ENCODE results near the gene MAPK6. TPM values are rescaled to one million over a fixed set of nuclear protein-coding genes. Genes with fewer than 3 reads are reported as not detected.
A peak's percentile ranks its signal among the peaks of the same experiment; 100 is the strongest.

Gene MAPK6
- total RNA-seq, 2 experiments from 2014 or later = 48.5 to 49.8 TPM

- no peak overlapping the region for H3K27ac Mint-ChIP-seq
- POLR2A ChIA-PET = interaction anchor here (0.8 kb wide), 1 partner anchor 11 kb away, joined by 4 read pairs; no protein-coding TSS in a partner anchor
- no peaks in the 10 kb centered on the region for H3K4me1 Mint-ChIP-seq (ENCODE audit: low read depth)
- CTCF ChIA-PET = no interaction called here
- intact Hi-C loops (cut with DNase I, micrococcal nuclease) = no loop called here
- peak overlapping the region; percentile 23 for H3K4me3 Mint-ChIP-seq
- no peak for TF ChIP-seq CTCF (IDR thresholded peaks at IDR 0.05)
- H3K4me1 ChIP-seq (ENCODE audit: insufficient read depth, low read length) = peaks cover 14% of the 10 kb centered on the region
- H3K36me3 Mint-ChIP-seq (ENCODE audit: low read depth) = no peaks in the 10 kb centered on the region
- no peak for DNase-seq
- no peaks in the 10 kb centered on the region for H3K9me3 Mint-ChIP-seq
- ATAC-seq (ENCODE audit: poor library complexity) = no peak
- H3K9me3 ChIP-seq (ENCODE audit: control insufficient read depth in 1 of 2, insufficient read depth in 1 of 2, low read length in 2 of 2) = no peaks in the 10 kb centered on the region
- no peak overlapping the region for H3K4me3 ChIP-seq (ENCODE audit: low read length)
- peaks cover 9 to 13% of the 10 kb centered on the region in 2 experiments for H3K27me3 ChIP-seq (ENCODE audit: control insufficient read depth in 1 of 2, insufficient read depth in 2 of 2, low read length in 2 of 2)
- peaks cover 35% of the 10 kb centered on the region for H3K27me3 Mint-ChIP-seq
- H3K27ac ChIP-seq (ENCODE audit: low read depth in 1 of 2, low read length in 2 of 2) = no peak overlapping the region
- H3K36me3 ChIP-seq (ENCODE audit: insufficient read depth, low read length) = no peaks in the 10 kb centered on the region
Measured at GRCh38 chr15:52109559-52110451, 90.8 kb downstream of the MAPK6 start.

- POLR2A ChIA-PET = interaction anchor here (0.7 to 1.5 kb wide), 2 partner anchors 67 to 119 kb away, joined by 3 to 6 read pairs; no protein-coding TSS in a partner anchor
- no peak for DNase-seq
- peaks cover 13% of the 10 kb centered on the region for H3K4me1 Mint-ChIP-seq (ENCODE audit: low read depth)
- TF ChIP-seq CTCF (IDR thresholded peaks at IDR 0.05) = no peak
- H3K27me3 Mint-ChIP-seq = peaks cover 34% of the 10 kb centered on the region
- peak overlapping the region; percentile 55 for H3K4me3 ChIP-seq (ENCODE audit: low read length)
- no peak overlapping the region for H3K27ac ChIP-seq (ENCODE audit: low read depth in 1 of 2, low read length in 2 of 2)
- no peaks in the 10 kb centered on the region for H3K9me3 ChIP-seq (ENCODE audit: control insufficient read depth in 1 of 2, insufficient read depth in 1 of 2, low read length in 2 of 2)
- H3K9me3 Mint-ChIP-seq = no peaks in the 10 kb centered on the region
- H3K36me3 ChIP-seq (ENCODE audit: insufficient read depth, low read length) = no peaks in the 10 kb centered on the region
- intact Hi-C loops (cut with DNase I, micrococcal nuclease) = no loop called here
- no peaks in the 10 kb centered on the region for H3K36me3 Mint-ChIP-seq (ENCODE audit: low read depth)
- CTCF ChIA-PET = no interaction called here
- peaks cover 19% of the 10 kb centered on the region for H3K4me1 ChIP-seq (ENCODE audit: insufficient read depth, low read length)
- H3K27me3 ChIP-seq (ENCODE audit: control insufficient read depth in 1 of 2, insufficient read depth in 2 of 2, low read length in 2 of 2) = peaks cover 9 to 13% of the 10 kb centered on the region in 2 experiments
- peak overlapping the region; percentile 73 for H3K4me3 Mint-ChIP-seq
- no peak for ATAC-seq (ENCODE audit: poor library complexity)
- H3K27ac Mint-ChIP-seq = no peak overlapping the region
Measured at GRCh38 chr15:52111517-52112202, 92.6 kb downstream of the MAPK6 start.

- ATAC-seq (ENCODE audit: poor library complexity) = peak; percentile 89
- peaks cover 16% of the 10 kb centered on the region for H3K4me1 Mint-ChIP-seq (ENCODE audit: low read depth)
Measured at GRCh38 chr15:52112203-52112750, 93.3 kb downstream of the MAPK6 start.

More at GRCh38 chr15:52112203-52112750, 93.3 kb downstream of the MAPK6 start:
- Histone ChIP-seq H3K36me3 (ENCODE audit: insufficient read depth, low read length) (no peaks in the 10 kb centered on the region), H3K27me3 (ENCODE audit: control insufficient read depth in 1 of 2, insufficient read depth in 2 of 2, low read length in 2 of 2) (peaks cover 9 to 13% of the 10 kb centered on the region in 2 experiments), H3K4me1 (ENCODE audit: insufficient read depth, low read length) (peaks cover 19% of the 10 kb centered on the region), H3K27ac (ENCODE audit: low read depth in 1 of 2, low read length in 2 of 2) (no peak overlapping the region), H3K4me3 (ENCODE audit: low read length) (peak overlapping the region; percentile 55), H3K9me3 (ENCODE audit: control insufficient read depth in 1 of 2, insufficient read depth in 1 of 2, low read length in 2 of 2) (no peaks in the 10 kb centered on the region)
- ChIA-PET POLR2A (interaction anchor here (0.7 to 1.5 kb wide), 2 partner anchors 66 to 119 kb away, joined by 3 to 6 read pairs; no protein-coding TSS in a partner anchor), CTCF (no interaction called here)
- H3K4me3 Mint-ChIP-seq = peak overlapping the region; percentile 73
- no peaks in the 10 kb centered on the region for H3K9me3 Mint-ChIP-seq
- intact Hi-C loops (cut with DNase I, micrococcal nuclease) = no loop called here
- H3K36me3 Mint-ChIP-seq (ENCODE audit: low read depth) = no peaks in the 10 kb centered on the region
- H3K27ac Mint-ChIP-seq = no peak overlapping the region
- H3K27me3 Mint-ChIP-seq = peaks cover 29% of the 10 kb centered on the region
- peak; percentile 21 for TF ChIP-seq CTCF (IDR thresholded peaks at IDR 0.05)
- DNase-seq = peak; percentile 9 to 70 (median 32)
